ENCODE data around the gene ADGRL3. TPM values are rescaled to one million over a fixed set of nuclear protein-coding genes. Genes with fewer than 3 reads are reported as not detected.
"Not testable (repeated sequence)": the region's sequence is repeated elsewhere in the genome, so short reads cannot be mapped to it uniquely, and the experiment has no call there.

ADGRL3 gene
- polyA plus RNA-seq, 1 experiment = 0.01 TPM

DNA sequence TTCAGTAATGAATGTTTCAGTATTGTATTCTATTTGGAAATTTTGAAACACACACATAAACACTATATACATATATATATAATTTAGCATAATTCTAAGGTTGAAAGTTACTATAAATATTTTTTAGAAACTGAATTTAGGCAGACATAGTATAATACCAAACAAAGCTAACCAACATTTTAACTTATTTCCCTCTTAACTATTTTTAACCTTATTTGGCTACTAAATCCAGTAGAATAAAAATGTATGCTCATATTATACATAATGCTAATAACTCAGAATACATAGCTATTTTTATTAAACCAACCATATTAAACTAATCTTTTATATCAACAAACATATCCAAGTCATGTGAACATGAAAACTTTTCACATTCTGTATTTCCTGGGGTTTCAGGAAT, 563.6 kb downstream of the ADGRL3 start:
- H3K4me3 ChIP-seq (ENCODE audit: low read depth, low read length) = no peak overlapping the region
- DNase-seq (ENCODE audit: low read depth) = no peak
- TF ChIP-seq, protein P1, sequence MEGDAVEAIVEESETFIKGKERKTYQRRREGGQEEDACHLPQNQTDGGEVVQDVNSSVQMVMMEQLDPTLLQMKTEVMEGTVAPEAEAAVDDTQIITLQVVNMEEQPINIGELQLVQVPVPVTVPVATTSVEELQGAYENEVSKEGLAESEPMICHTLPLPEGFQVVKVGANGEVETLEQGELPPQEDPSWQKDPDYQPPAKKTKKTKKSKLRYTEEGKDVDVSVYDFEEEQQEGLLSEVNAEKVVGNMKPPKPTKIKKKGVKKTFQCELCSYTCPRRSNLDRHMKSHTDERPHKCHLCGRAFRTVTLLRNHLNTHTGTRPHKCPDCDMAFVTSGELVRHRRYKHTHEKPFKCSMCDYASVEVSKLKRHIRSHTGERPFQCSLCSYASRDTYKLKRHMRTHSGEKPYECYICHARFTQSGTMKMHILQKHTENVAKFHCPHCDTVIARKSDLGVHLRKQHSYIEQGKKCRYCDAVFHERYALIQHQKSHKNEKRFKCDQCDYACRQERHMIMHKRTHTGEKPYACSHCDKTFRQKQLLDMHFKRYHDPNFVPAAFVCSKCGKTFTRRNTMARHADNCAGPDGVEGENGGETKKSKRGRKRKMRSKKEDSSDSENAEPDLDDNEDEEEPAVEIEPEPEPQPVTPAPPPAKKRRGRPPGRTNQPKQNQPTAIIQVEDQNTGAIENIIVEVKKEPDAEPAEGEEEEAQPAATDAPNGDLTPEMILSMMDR (IDR thresholded peaks at IDR 0.05; ENCODE audit: insufficient read depth, low read depth, low read length) = no peak
- H3K27me3 ChIP-seq (ENCODE audit: control insufficient read depth, insufficient read depth, low read length) = no peaks in the 10 kb centered on the region
- POLR2A ChIA-PET = no interaction called here
- CTCF ChIA-PET = no interaction called here
- H3K36me3 ChIP-seq (ENCODE audit: control insufficient read depth, insufficient read depth, low read length) = no peaks in the 10 kb centered on the region

DNA sequence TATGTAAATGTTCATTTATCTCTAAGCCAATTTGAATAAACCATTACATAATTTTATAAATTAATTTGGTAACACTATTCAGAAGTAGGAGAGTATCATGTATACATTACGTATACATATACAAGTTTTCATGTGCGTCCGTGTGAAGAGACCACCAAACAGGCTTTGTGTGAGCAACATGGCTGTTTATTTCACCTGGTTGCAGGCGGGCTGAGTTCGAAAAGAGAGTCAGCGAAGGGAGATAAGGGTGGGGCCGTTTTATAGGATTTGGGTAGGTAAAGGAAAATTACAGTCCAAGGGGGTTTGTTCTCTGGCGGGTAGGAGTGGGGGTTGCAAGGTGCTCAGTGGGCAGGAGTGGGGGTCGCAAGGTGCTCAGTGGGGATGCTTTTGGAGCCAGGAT, 564.0 kb downstream of the ADGRL3 start:
- DNase-seq (ENCODE audit: low read depth); H3K27me3 ChIP-seq (ENCODE audit: control insufficient read depth, insufficient read depth, low read length); H3K4me3 ChIP-seq (ENCODE audit: low read depth, low read length); CTCF ChIA-PET; POLR2A ChIA-PET; H3K36me3 ChIP-seq (ENCODE audit: control insufficient read depth, insufficient read depth, low read length): not testable (repeated sequence)

DNA sequence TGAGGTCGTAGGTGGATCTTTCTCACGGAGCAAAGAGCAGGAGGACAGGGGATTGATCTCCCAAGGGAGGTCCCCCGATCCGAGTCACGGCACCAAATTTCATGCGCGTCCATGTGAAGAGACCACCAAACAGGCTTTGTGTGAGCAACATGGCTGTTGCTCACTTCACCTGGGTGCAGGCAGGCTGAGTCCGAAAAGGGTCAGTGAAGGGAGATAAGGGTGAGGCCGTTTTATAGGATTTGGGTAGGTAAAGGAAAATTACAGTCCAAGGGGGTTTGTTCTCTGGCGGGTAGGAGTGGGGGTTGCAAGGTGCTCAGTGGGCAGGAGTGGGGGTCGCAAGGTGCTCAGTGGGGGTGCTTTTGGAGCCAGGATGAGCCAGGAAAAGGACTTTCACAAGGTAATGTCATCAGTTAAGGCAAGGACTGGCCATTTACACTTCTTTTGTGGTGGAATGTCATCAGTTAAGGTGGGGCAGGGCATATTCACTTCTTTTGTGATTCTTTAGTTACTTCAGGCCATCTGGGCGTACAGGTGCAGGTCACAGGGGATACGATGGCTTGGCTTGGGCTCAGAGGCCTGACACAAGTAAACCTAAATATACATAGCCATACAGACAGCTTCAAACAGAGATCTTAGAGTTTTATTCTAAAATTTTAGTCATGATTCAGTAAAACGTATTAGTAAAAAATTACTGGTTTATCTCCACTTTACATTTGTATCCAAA, 569.5 kb downstream of the ADGRL3 start:
- H3K27me3 ChIP-seq (ENCODE audit: control insufficient read depth, insufficient read depth, low read length); H3K4me3 ChIP-seq (ENCODE audit: low read depth, low read length); POLR2A ChIA-PET; CTCF ChIA-PET; DNase-seq (ENCODE audit: low read depth); H3K36me3 ChIP-seq (ENCODE audit: control insufficient read depth, insufficient read depth, low read length): not testable (repeated sequence)

DNA sequence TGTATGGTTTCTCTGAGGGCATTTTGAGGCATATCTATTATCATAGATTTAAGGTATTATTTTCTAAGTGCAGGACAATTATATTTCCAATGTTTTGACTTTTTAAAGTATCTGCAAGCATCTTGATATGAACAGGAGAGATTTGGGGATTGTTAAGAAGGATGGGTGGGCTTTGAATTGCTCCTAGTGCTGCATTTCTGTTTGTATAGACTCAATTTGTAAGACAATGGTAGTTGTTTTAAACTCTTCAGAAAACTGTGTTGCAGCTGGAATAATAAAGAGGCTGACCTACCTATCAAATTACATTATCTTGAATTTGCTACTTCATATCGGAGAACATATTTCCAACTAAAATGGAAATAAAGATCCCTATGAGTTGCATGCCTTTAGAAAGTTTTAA, 570.3 kb downstream of the ADGRL3 start:
- H3K4me3 ChIP-seq (ENCODE audit: low read depth, low read length) = no peak overlapping the region
- H3K36me3 ChIP-seq (ENCODE audit: control insufficient read depth, insufficient read depth, low read length) = no peaks in the 10 kb centered on the region
- TF ChIP-seq, protein P1 (IDR thresholded peaks at IDR 0.05; ENCODE audit: insufficient read depth, low read depth, low read length) = no peak
- ChIA-PET CTCF (no interaction called here), POLR2A (no interaction called here)
- H3K27me3 ChIP-seq (ENCODE audit: control insufficient read depth, insufficient read depth, low read length) = no peaks in the 10 kb centered on the region
- no peak for DNase-seq (ENCODE audit: low read depth)

DNA sequence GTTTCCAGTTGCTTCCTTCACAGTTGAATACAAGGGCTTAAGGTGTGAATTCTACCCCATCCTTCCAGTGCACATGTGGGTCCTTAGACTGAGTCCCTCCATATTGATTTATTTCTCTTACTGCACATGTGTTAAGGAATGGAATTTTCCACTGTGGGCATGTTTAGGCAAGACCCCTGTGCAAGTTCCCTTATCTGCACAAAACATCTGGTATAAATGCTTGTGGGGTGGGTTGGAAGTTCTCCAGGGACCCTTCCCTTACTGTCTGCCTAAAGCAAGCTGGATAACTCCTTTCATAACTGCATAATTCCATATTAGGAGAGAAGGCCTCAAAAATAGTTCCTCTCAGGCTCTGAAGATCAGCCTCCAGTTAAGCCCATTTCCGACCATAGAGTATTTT, 570.9 kb downstream of the ADGRL3 start:
- CTCF ChIA-PET = no interaction called here
- no peaks in the 10 kb centered on the region for H3K27me3 ChIP-seq (ENCODE audit: control insufficient read depth, insufficient read depth, low read length)
- no peaks in the 10 kb centered on the region for H3K36me3 ChIP-seq (ENCODE audit: control insufficient read depth, insufficient read depth, low read length)
- POLR2A ChIA-PET = no interaction called here
- no peak for DNase-seq (ENCODE audit: low read depth)
- TF ChIP-seq, protein P1 (IDR thresholded peaks at IDR 0.05; ENCODE audit: insufficient read depth, low read depth, low read length) = no peak
- H3K4me3 ChIP-seq (ENCODE audit: low read depth, low read length) = no peak overlapping the region

DNA sequence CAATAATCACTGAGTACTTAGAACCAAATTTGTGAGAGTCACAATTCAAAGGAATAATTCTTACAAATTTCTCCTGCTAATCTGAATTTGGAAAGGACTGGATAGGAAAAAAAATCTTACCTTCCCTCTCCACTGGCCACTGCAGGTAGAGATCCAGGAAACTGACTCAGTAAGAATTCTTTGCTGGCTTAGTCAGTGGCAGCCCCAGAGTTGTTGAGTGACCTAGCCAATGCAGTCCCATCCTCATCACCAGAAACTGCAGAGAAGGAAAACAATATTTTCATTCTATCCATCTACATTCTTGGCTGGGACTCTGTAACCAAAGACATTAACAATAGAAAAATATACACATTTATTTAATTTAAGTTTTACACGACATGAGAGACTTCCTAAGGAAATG, 572.0 kb downstream of the ADGRL3 start:
- no peak overlapping the region for H3K4me3 ChIP-seq (ENCODE audit: low read depth, low read length)
- TF ChIP-seq, protein P1 (IDR thresholded peaks at IDR 0.05; ENCODE audit: insufficient read depth, low read depth, low read length) = no peak
- H3K27me3 ChIP-seq (ENCODE audit: control insufficient read depth, insufficient read depth, low read length) = no peaks in the 10 kb centered on the region
- POLR2A ChIA-PET = no interaction called here
- no peaks in the 10 kb centered on the region for H3K36me3 ChIP-seq (ENCODE audit: control insufficient read depth, insufficient read depth, low read length)
- CTCF ChIA-PET = no interaction called here
- no peak for DNase-seq (ENCODE audit: low read depth)
